Measurements from ENCODE around the gene TSPAN31.

TSPAN31 gene

DNA sequence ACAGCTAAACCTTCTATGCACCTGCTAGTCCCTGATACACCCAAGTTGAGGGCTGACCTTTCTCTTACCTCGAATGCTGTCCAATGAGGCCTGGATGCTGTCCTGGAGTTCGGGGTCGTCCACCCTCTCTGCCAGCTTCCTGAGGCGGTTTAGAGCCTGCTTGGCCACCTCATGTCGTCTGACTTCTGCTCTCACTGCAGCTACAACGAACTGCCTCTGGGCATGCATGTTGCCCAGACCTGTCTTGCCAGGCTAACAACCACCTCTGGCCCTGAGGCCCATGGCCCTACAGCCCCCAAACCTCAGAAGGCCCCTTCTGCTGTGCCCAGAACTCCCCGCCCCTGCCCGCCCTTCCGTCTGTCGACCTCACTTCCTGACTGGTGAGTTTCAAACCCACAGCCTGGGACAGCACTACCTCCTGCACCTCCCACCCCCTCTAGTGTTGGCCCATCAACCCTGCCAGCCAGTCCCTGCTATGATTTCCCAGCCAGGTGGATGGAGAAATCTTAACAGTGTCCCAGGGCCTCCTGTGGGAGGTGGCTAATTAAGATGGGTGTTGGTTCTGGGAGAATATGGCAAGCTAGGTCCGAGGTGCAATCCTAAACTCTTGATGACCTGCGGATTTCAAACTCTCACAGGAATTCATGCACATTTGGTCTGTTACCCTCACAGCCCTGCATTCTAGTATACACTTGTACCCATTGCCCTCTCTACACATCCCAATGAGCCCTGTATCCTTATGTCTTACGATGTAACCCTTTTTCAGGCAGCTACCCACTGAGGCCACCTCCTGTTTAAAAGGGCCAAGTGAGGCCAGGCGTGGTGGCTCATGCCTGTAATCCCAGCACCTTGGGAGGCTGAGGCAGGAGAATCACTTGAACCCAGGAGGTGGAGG, 2.7 kb upstream of the TSPAN31 start:
- ATAC-seq (ENCODE audit: low read depth) (no peak), DNase-seq (ENCODE audit: low spot score) (no peak)
- Histone ChIP-seq H3K27me3 (ENCODE audit: insufficient read depth, poor library complexity, severe bottlenecking) (peaks cover 31% of the 10 kb centered on the region), H3K36me3 (ENCODE audit: low read depth) (peaks cover 11% of the 10 kb centered on the region), H3K4me1 (ENCODE audit: insufficient read depth, poor library complexity, severe bottlenecking) (peaks cover 9% of the 10 kb centered on the region), H3K9me3 (ENCODE audit: severe bottlenecking) (no peaks in the 10 kb centered on the region), H3K27ac (ENCODE audit: poor library complexity, severe bottlenecking) (no peak overlapping the region), H3K4me3 (ENCODE audit: severe bottlenecking) (no peak overlapping the region)
- TF ChIP-seq, protein P1, sequence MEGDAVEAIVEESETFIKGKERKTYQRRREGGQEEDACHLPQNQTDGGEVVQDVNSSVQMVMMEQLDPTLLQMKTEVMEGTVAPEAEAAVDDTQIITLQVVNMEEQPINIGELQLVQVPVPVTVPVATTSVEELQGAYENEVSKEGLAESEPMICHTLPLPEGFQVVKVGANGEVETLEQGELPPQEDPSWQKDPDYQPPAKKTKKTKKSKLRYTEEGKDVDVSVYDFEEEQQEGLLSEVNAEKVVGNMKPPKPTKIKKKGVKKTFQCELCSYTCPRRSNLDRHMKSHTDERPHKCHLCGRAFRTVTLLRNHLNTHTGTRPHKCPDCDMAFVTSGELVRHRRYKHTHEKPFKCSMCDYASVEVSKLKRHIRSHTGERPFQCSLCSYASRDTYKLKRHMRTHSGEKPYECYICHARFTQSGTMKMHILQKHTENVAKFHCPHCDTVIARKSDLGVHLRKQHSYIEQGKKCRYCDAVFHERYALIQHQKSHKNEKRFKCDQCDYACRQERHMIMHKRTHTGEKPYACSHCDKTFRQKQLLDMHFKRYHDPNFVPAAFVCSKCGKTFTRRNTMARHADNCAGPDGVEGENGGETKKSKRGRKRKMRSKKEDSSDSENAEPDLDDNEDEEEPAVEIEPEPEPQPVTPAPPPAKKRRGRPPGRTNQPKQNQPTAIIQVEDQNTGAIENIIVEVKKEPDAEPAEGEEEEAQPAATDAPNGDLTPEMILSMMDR (IDR thresholded peaks at IDR 0.05; ENCODE audit: poor library complexity, severe bottlenecking) = no peak

DNA sequence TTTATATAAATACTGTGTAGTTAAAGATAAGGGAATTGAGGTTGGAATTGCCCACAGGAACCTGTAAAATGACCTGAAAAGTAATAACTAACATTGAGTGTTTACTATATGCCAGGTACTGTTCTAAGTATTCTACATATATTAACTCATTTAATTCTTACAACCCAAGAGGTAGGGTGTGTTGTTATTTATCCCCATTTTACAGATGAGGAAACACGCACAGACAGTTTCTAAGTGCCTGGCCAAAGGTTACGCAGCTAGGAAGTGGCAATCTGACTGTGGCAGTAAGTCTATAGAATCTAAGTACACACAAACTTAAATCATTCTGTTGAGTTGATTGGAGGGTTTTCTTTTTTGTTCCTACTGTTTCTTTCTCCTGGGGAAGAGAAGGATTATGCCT, 1.1 kb upstream of the TSPAN31 start:
- Histone ChIP-seq H3K4me3 (ENCODE audit: severe bottlenecking) (peak overlapping the region; percentile 74), H3K36me3 (ENCODE audit: low read depth) (peaks cover 26% of the 10 kb centered on the region), H3K9me3 (ENCODE audit: severe bottlenecking) (no peaks in the 10 kb centered on the region), H3K4me1 (ENCODE audit: insufficient read depth, poor library complexity, severe bottlenecking) (peaks cover 9% of the 10 kb centered on the region), H3K27ac (ENCODE audit: poor library complexity, severe bottlenecking) (no peak overlapping the region), H3K27me3 (ENCODE audit: insufficient read depth, poor library complexity, severe bottlenecking) (peaks cover 18% of the 10 kb centered on the region)
- no peak for DNase-seq (ENCODE audit: low spot score)
- no peak for ATAC-seq (ENCODE audit: low read depth)
- TF ChIP-seq, protein P1 (IDR thresholded peaks at IDR 0.05; ENCODE audit: poor library complexity, severe bottlenecking) = no peak

DNA sequence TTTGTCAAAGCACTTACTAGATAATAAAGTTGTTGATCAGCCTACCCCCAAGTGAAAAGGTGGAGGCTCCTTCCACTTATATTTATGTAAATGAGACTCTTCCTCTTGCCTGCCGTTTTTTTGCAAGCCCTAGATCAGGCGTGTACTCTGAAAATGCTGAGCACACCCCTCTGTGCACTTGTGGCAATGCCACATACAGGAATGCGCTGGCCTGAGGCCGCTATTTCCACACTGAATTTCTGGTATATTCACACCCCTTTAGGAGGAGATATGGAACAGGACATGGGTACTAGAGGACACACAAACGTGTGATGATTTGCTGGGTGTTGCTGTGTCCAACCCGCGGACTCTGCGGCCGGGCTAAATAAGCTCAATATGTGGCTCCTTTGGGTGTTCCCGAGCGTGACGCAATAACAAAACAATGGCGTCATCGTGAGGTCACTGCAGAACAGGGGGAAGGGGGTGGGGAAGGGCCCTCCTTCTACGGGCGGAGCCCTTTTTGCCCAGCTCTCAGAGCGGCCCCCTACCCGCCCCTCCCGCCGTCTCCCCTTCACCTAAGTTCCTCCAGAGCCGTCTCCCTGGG, 554 bp upstream of the TSPAN31 start:
- Histone ChIP-seq H3K4me3 (ENCODE audit: severe bottlenecking) (peak overlapping the region; percentile 74), H3K36me3 (ENCODE audit: low read depth) (peaks cover 31% of the 10 kb centered on the region), H3K4me1 (ENCODE audit: insufficient read depth, poor library complexity, severe bottlenecking) (peaks cover 9% of the 10 kb centered on the region), H3K9me3 (ENCODE audit: severe bottlenecking) (no peaks in the 10 kb centered on the region), H3K27me3 (ENCODE audit: insufficient read depth, poor library complexity, severe bottlenecking) (peaks cover 13% of the 10 kb centered on the region), H3K27ac (ENCODE audit: poor library complexity, severe bottlenecking) (peak overlapping the region; percentile 80)
- DNase-seq (ENCODE audit: low spot score) = no peak
- peak; percentile 49 for ATAC-seq (ENCODE audit: low read depth)
- TF ChIP-seq, protein P1 (IDR thresholded peaks at IDR 0.05; ENCODE audit: poor library complexity, severe bottlenecking) = no peak

DNA sequence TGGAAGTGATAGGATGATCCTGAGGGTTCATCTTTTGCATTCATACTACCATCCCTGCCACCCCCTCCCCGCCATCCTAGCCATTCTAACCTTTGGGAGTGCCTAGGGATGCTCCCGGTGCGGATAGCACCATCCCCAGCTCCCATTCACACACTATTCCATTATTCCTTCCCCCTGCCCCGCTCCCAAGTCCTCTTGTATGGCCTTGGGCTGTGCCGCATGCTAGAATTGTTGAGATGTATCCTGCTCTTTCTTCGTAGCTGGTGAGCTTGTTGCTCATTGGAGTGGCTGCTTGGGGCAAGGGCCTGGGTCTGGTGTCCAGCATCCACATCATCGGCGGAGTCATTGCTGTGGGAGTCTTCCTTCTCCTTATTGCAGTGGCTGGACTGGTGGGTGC, 644 bp downstream of the TSPAN31 start:
- no peak for DNase-seq (ENCODE audit: low spot score)
- Histone ChIP-seq H3K27ac (ENCODE audit: poor library complexity, severe bottlenecking) (peak overlapping the region; percentile 80), H3K4me3 (ENCODE audit: severe bottlenecking) (peak overlapping the region; percentile 74), H3K27me3 (ENCODE audit: insufficient read depth, poor library complexity, severe bottlenecking) (peaks cover under 1% of the 10 kb centered on the region), H3K36me3 (ENCODE audit: low read depth) (peaks cover 43% of the 10 kb centered on the region), H3K9me3 (ENCODE audit: severe bottlenecking) (no peaks in the 10 kb centered on the region), H3K4me1 (ENCODE audit: insufficient read depth, poor library complexity, severe bottlenecking) (peaks cover 9% of the 10 kb centered on the region)
- TF ChIP-seq, protein P1 (IDR thresholded peaks at IDR 0.05; ENCODE audit: poor library complexity, severe bottlenecking) = no peak
- ATAC-seq (ENCODE audit: low read depth) = peak; percentile 8; the same call in 1 of the 3 replicates

All from RWPE2 (cell line).